GM12892 (cell line): Measurements from ENCODE around the gene RNF2.

ENCODE experiments used
- POLR2A ChIP-seq: IDR thresholded peaks from 2 replicates; pipeline ENCODE4 v1.6.1; 2011; ENCODE audit warnings: low read depth, low read length, control low read depth
- POLR2AphosphoS5 ChIP-seq: IDR thresholded peaks from 2 replicates; pipeline ENCODE4 v1.6.1; 2011; ENCODE audit warnings: low read depth, low read length, control low read depth
- TAF1 ChIP-seq: IDR thresholded peaks from 2 replicates; pipeline ENCODE4 v1.6.1; 2011; ENCODE audit warnings: low read depth, mild to moderate bottlenecking, control low read depth, low read length, borderline replicate concordance

DNA sequence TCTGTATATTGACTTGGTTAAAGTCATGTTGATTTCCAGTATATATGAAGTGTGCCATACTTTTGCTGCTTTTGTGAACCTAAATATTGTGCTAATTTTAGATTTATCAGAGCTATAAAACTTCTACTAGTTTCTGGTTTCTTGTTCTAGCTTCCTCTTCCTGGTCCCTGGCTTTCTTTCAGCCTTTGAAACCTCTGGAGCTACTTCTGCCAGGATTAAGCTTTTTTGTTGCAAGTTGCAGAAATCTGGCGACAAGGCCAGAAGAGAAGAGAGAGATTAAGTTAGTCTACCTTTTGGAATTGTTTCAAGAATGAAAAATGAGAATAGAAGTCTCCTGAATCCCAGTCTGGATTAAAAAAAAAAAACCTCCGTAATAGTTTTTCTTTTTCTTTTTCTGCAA is 13.5 kb downstream of the RNF2 start:
- no peak for TF ChIP-seq POLR2A
- no peak for TF ChIP-seq POLR2AphosphoS5
- TF ChIP-seq TAF1 = no peak
